A549 (cell line): ENCODE data around the gene IFT57.

Source experiments
- ESRRA ChIP-seq: fragments of 150-350 bp; IDR thresholded peaks from 2 replicates; pipeline ENCODE4 v1.6.1; 2014; ENCODE audit warnings: mild to moderate bottlenecking, low read length, borderline replicate concordance
- POLR2A ChIP-seq: IDR thresholded peaks from 2 replicates; pipeline ENCODE4 v1.6.1; 2012; ENCODE audit warnings: mild to moderate bottlenecking, low read length
- TF ChIP-seq, protein P1 (sequence below): fragments of >200 bp; sonication (Bioruptor Twin); formaldehyde crosslinking; IDR thresholded peaks from 3 replicates; pipeline ENCODE4 v1.5.1; 2016

DNA sequence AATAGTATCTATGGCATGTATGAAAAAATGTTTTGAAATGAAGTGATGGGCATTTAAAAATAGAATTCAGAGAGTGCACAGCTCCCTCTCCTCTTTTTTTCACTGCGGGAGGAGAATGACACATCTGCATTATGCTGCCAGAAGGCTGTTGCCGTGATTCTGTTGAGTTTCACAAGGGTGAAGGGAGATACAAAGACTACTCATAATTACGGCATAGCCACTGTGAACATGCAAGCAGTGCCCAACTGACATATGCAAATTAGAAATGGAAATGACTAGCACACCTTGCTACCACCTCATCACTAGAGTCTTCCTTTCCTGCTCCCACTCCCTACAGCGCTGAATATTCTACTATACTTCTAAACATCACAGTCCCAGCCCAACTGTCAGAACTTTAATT is 20.1 kb downstream of the IFT57 start:
- TF ChIP-seq, protein P1, sequence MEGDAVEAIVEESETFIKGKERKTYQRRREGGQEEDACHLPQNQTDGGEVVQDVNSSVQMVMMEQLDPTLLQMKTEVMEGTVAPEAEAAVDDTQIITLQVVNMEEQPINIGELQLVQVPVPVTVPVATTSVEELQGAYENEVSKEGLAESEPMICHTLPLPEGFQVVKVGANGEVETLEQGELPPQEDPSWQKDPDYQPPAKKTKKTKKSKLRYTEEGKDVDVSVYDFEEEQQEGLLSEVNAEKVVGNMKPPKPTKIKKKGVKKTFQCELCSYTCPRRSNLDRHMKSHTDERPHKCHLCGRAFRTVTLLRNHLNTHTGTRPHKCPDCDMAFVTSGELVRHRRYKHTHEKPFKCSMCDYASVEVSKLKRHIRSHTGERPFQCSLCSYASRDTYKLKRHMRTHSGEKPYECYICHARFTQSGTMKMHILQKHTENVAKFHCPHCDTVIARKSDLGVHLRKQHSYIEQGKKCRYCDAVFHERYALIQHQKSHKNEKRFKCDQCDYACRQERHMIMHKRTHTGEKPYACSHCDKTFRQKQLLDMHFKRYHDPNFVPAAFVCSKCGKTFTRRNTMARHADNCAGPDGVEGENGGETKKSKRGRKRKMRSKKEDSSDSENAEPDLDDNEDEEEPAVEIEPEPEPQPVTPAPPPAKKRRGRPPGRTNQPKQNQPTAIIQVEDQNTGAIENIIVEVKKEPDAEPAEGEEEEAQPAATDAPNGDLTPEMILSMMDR: no peak
- TF ChIP-seq ESRRA (no peak), POLR2A (no peak)
